ENCODE results near the gene DIS3L2.
"Not testable (repeated sequence)": the region's sequence is repeated elsewhere in the genome, so short reads cannot be mapped to it uniquely, and the experiment has no call there.

The DIS3L2 gene

GRCh38 chr2:232008907-232009638 is 47.6 kb downstream of the DIS3L2 start:
- no peak for DNase-seq (ENCODE audit: low read depth in 2 of 2)

- DNase-seq (ENCODE audit: low read depth in 2 of 2) = no peak
These were observed 48.2 kb downstream of the DIS3L2 start for GRCh38 chr2:232009639-232010274.

- no peak for DNase-seq (ENCODE audit: low read depth in 2 of 2)
These were observed 52.3 kb downstream of the DIS3L2 start for GRCh38 chr2:232013701-232014353.

- no peak for DNase-seq (ENCODE audit: low read depth in 2 of 2)
These were observed 53.2 kb downstream of the DIS3L2 start for GRCh38 chr2:232014681-232015080.

- DNase-seq (ENCODE audit: low read depth in 2 of 2) = no peak
These were observed 56.7 kb downstream of the DIS3L2 start for GRCh38 chr2:232018181-232018580.

- no peak for DNase-seq (ENCODE audit: low read depth in 2 of 2)
These were observed 61.2 kb downstream of the DIS3L2 start for GRCh38 chr2:232022718-232023117.

- no peak for DNase-seq (ENCODE audit: low read depth in 2 of 2)
These were observed 61.9 kb downstream of the DIS3L2 start for GRCh38 chr2:232023426-232023825.

GRCh38 chr2:232024457-232024856 is 62.9 kb downstream of the DIS3L2 start:
- no peak for DNase-seq (ENCODE audit: low read depth in 2 of 2)

GRCh38 chr2:232026910-232027309 is 65.4 kb downstream of the DIS3L2 start:
- DNase-seq (ENCODE audit: low read depth in 2 of 2) = no peak

- no peak for DNase-seq (ENCODE audit: low read depth in 2 of 2)
These were observed 66.0 kb downstream of the DIS3L2 start for GRCh38 chr2:232027530-232027929.

GRCh38 chr2:232028071-232028470 is 66.6 kb downstream of the DIS3L2 start:
- DNase-seq (ENCODE audit: low read depth in 2 of 2) = no peak

GRCh38 chr2:232028631-232029030 is 67.1 kb downstream of the DIS3L2 start:
- no peak for DNase-seq (ENCODE audit: low read depth in 2 of 2)

GRCh38 chr2:232029346-232029745 is 67.8 kb downstream of the DIS3L2 start:
- DNase-seq (ENCODE audit: low read depth in 2 of 2) = no peak

- DNase-seq (ENCODE audit: low read depth in 2 of 2) = no peak
These were observed 68.7 kb downstream of the DIS3L2 start for GRCh38 chr2:232030229-232030628.

GRCh38 chr2:232035292-232035691 is 73.8 kb downstream of the DIS3L2 start:
- not testable (repeated sequence) for DNase-seq (ENCODE audit: low read depth in 2 of 2)

- not testable (repeated sequence) for DNase-seq (ENCODE audit: low read depth in 2 of 2)
These were observed 75.4 kb downstream of the DIS3L2 start for GRCh38 chr2:232036876-232037275.

GRCh38 chr2:232038251-232038880 is 76.9 kb downstream of the DIS3L2 start:
- no peak for DNase-seq (ENCODE audit: low read depth in 2 of 2)

- no peak for DNase-seq (ENCODE audit: low read depth in 2 of 2)
These were observed 77.5 kb downstream of the DIS3L2 start for GRCh38 chr2:232038881-232039485.

- DNase-seq (ENCODE audit: low read depth in 2 of 2) = no peak
These were observed 81.5 kb downstream of the DIS3L2 start for GRCh38 chr2:232042911-232043574.

GRCh38 chr2:232043966-232044365 is 82.5 kb downstream of the DIS3L2 start:
- DNase-seq (ENCODE audit: low read depth in 2 of 2) = no peak

GRCh38 chr2:232049350-232049749 is 87.8 kb downstream of the DIS3L2 start:
- DNase-seq (ENCODE audit: low read depth in 2 of 2) = no peak

Measured in stimulated activated CD4-positive, alpha-beta T cell treated with anti-CD3 and anti-CD28 coated beads, Interleukin-1b, Interleukin-23, amount 100 ng/mL, for 1 hour (primary cell).